HG02885 (cell line): ENCODE measurements around the gene PRKACA.
A peak's percentile ranks its signal among the peaks of the same experiment; 100 is the strongest.

ENCODE experiments used
- ATAC-seq: cut with Tn5 transposase; IDR thresholded peaks from one replicate; pipeline ENCODE4 v1.9.1; 2021; ENCODE audit warnings: mild to moderate bottlenecking; ENCODE audit not compliant: unreplicated experiment, poor library complexity

PRKACA gene

GRCh38 chr19:14073925-14074838 is 43.4 kb downstream of the PRKACA start:
- no peak for ATAC-seq

- peak; percentile 63 for ATAC-seq
Measured at GRCh38 chr19:14073261-14073924, 44.2 kb downstream of the PRKACA start.

- peak; percentile 13 for ATAC-seq
Measured at GRCh38 chr19:14072535-14073260, 44.9 kb downstream of the PRKACA start, which contains the start of gene MISP3. MISP3 (plus strand) TSS chr19:14072786; CDS start chr19:14073310, 524 bp downstream.

GRCh38 chr19:14070268-14071050 is 47.1 kb downstream of the PRKACA start:
- ATAC-seq = no peak

- no peak for ATAC-seq
Measured at GRCh38 chr19:14066134-14066533, 51.4 kb downstream of the PRKACA start.

GRCh38 chr19:14063105-14063504 is 54.5 kb downstream of the PRKACA start:
- ATAC-seq = no peak

- ATAC-seq = no peak
Measured at GRCh38 chr19:14062558-14062855, 55.1 kb downstream of the PRKACA start.

GRCh38 chr19:14061751-14062557 is 55.6 kb downstream of the PRKACA start, which contains the start of gene PALM3:
PALM3 (minus strand) TSS chr19:14062076; CDS start chr19:14061980, 96 bp downstream.
- ATAC-seq = no peak

GRCh38 chr19:14061081-14061749 is 56.3 kb downstream of the PRKACA start:
- ATAC-seq = no peak

GRCh38 chr19:14059652-14060155 is 57.9 kb downstream of the PRKACA start:
- ATAC-seq = no peak

GRCh38 chr19:14059093-14059480 is 58.5 kb downstream of the PRKACA start:
- ATAC-seq = no peak

- ATAC-seq = no peak
Measured at GRCh38 chr19:14058182-14059092, 59.1 kb downstream of the PRKACA start.

- no peak for ATAC-seq
Measured at GRCh38 chr19:14056741-14057356, 60.7 kb downstream of the PRKACA start.

- no peak for ATAC-seq
Measured at GRCh38 chr19:14056069-14056666, 61.4 kb downstream of the PRKACA start.

- ATAC-seq = no peak
Measured at GRCh38 chr19:14055396-14055795, 62.2 kb downstream of the PRKACA start.

GRCh38 chr19:14054721-14055120 is 62.8 kb downstream of the PRKACA start:
- no peak for ATAC-seq

- ATAC-seq = no peak
Measured at GRCh38 chr19:14054099-14054498, 63.5 kb downstream of the PRKACA start.
